ENCODE data around the gene VSIR.

The VSIR gene

GRCh38 chr10:71806704-71807556, 33.6 kb upstream of the VSIR start:
- DNase-seq (ENCODE audit: low read depth in 2 of 2): no peak

GRCh38 chr10:71805776-71806703, 32.7 kb upstream of the VSIR start:
- DNase-seq (ENCODE audit: low read depth in 2 of 2): no peak

GRCh38 chr10:71804077-71804476, 30.8 kb upstream of the VSIR start:
- DNase-seq (ENCODE audit: low read depth in 2 of 2): no peak

- no peak for DNase-seq (ENCODE audit: low read depth in 2 of 2)
These were observed 29.6 kb upstream of the VSIR start for GRCh38 chr10:71802715-71803488.

GRCh38 chr10:71802235-71802634, 28.9 kb upstream of the VSIR start:
- DNase-seq (ENCODE audit: low read depth in 2 of 2): no peak

- DNase-seq (ENCODE audit: low read depth in 2 of 2): no peak
These were observed 28.0 kb upstream of the VSIR start for GRCh38 chr10:71801361-71801760.

- no peak for DNase-seq (ENCODE audit: low read depth in 2 of 2)
These were observed 26.5 kb upstream of the VSIR start for GRCh38 chr10:71799608-71800453.

GRCh38 chr10:71799112-71799511, 25.8 kb upstream of the VSIR start:
- DNase-seq (ENCODE audit: low read depth in 2 of 2): no peak

- DNase-seq (ENCODE audit: low read depth in 2 of 2): no peak
These were observed 24.9 kb upstream of the VSIR start for GRCh38 chr10:71798308-71798624.

GRCh38 chr10:71797533-71798307, 24.4 kb upstream of the VSIR start:
- no peak for DNase-seq (ENCODE audit: low read depth in 2 of 2)

GRCh38 chr10:71796749-71797405, 23.6 kb upstream of the VSIR start:
- no peak for DNase-seq (ENCODE audit: low read depth in 2 of 2)

GRCh38 chr10:71795248-71795647, 21.9 kb upstream of the VSIR start:
- no peak for DNase-seq (ENCODE audit: low read depth in 2 of 2)

GRCh38 chr10:71790749-71791440, 17.6 kb upstream of the VSIR start:
- no peak for DNase-seq (ENCODE audit: low read depth in 2 of 2)

GRCh38 chr10:71789871-71790270, 16.6 kb upstream of the VSIR start:
- no peak for DNase-seq (ENCODE audit: low read depth in 2 of 2)

GRCh38 chr10:71788954-71789353, 15.6 kb upstream of the VSIR start:
- no peak for DNase-seq (ENCODE audit: low read depth in 2 of 2)

GRCh38 chr10:71784679-71785272, 11.5 kb upstream of the VSIR start:
- no peak for DNase-seq (ENCODE audit: low read depth in 2 of 2)

- no peak for DNase-seq (ENCODE audit: low read depth in 2 of 2)
These were observed 10.8 kb upstream of the VSIR start for GRCh38 chr10:71783917-71784678.

- no peak for DNase-seq (ENCODE audit: low read depth in 2 of 2)
These were observed 9.7 kb upstream of the VSIR start for GRCh38 chr10:71782917-71783490.

Data from stimulated activated CD8-positive, alpha-beta memory T cell treated with anti-CD3 and anti-CD28 coated beads, Interleukin-7, amount 100 ng/mL, for 1 hour (primary cell).